Measurements from ENCODE around the gene AFMID. TPM values are rescaled to one million over a fixed set of nuclear protein-coding genes. Genes with fewer than 3 reads are reported as not detected.

AFMID gene
- total and polyA plus RNA-seq, 2 of the 13 experiments (the other 11 are each of a cell fraction or from before 2014, with no cell fraction given): 249 to 270 TPM

GRCh38 chr17:78159575-78160158 lies 27.5 kb upstream of the AFMID start (continued):
- TF ChIP-seq AHDC1 (CRISPR knock-in tag; IDR thresholded peaks at IDR 0.05; ENCODE audit: borderline replicate concordance) (peak; percentile 34; the same call in 1 of the 2 replicates), ZNF629 (CRISPR knock-in tag; conservative IDR thresholded peaks at IDR 0.05) (no peak), SIX1 (CRISPR knock-in tag; IDR thresholded peaks at IDR 0.05; ENCODE audit: borderline replicate concordance) (no peak), GLMP (CRISPR knock-in tag; IDR thresholded peaks at IDR 0.05; ENCODE audit: borderline replicate concordance) (no peak), HNF4A (CRISPR knock-in tag; IDR thresholded peaks at IDR 0.05) (peak; percentile 93)

Data from HepG2 (cell line).